ENCODE results near the gene THBD. TPM values are rescaled to one million over a fixed set of nuclear protein-coding genes. Genes with fewer than 3 reads are reported as not detected.

The THBD gene
- total and polyA plus RNA-seq, 4 experiments from 2014 or later, result 0.05 to 0.50 (median 0.29) TPM; not detected in 1

DNA sequence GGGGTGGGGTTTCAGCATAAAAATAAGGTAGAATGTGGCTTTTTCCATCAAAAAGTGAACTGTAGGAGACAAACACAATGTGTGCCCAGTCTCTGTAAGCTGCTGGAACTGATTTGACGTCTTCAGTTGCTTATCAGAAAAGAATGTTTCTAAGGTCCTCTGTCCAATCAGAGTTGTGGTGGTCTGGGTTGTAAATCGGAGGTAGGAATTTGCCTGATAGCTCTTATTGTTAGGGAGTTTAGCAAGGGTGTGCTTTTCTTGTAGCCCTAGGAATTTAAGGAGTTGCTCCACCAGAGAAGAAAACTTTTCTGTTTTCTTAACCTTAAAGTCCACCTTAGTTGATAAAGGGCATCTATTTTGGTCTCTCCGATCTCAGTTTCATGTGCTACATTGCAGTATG is 24.8 kb downstream of the THBD start:
- intact Hi-C loops (cut with micrococcal nuclease), result no loop called here
- POLR2A ChIA-PET (ENCODE audit: partially characterized antibody), result no interaction called here
- no peak for DNase-seq
- H3K36me3 ChIP-seq (ENCODE audit: insufficient read depth, low read length), result no peaks in the 10 kb centered on the region
- CTCF ChIA-PET (ENCODE audit: partially characterized antibody), result no interaction called here
- H3K27me3 Mint-ChIP-seq, result no peaks in the 10 kb centered on the region
- no peaks in the 10 kb centered on the region for H3K9me3 ChIP-seq (ENCODE audit: control insufficient read depth in 1 of 2, low read length in 2 of 2)
- H3K4me3 Mint-ChIP-seq, result no peak overlapping the region
- H3K4me1 Mint-ChIP-seq, result no peaks in the 10 kb centered on the region
- no peaks in the 10 kb centered on the region for H3K27me3 ChIP-seq (ENCODE audit: insufficient read depth, low read length)
- no peak overlapping the region for H3K27ac ChIP-seq (ENCODE audit: low read depth, low read length)
- no peaks in the 10 kb centered on the region for H3K36me3 Mint-ChIP-seq
- no peak overlapping the region for H3K4me3 ChIP-seq (ENCODE audit: low read length in 2 of 2)
- no peak overlapping the region for H3K27ac Mint-ChIP-seq
- peaks cover 0 to 2% (median 0%) of the 10 kb centered on the region in 8 donors for H3K9me3 Mint-ChIP-seq
- no peaks in the 10 kb centered on the region for H3K4me1 ChIP-seq (ENCODE audit: insufficient read depth, low read length)

DNA sequence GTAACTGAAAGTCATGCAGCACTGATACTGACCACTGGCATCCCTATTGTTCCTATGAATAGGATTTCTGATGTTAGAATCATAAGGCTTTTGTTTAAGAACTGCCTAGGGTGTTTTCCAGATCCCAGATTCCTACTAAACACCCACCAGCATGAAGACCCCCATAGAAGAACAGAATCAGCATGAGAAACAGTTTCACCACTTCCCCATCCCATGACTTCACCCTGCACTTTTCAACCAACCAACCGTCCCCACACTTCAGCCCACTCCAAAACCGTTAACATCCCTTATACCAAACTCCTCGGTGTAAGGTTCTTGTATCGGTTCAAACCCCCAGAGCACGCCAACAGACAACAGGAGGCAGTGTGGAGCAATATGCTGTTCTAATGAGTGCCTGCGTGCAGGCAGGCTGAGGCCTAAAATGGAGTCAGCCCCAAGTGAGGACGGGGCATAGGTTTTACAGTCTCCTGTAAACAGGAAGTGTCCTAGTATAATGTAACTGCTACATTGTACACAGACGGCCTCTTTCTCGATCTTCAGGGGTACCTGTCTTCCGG is 25.8 kb downstream of the THBD start:
- Histone ChIP-seq H3K36me3 (ENCODE audit: insufficient read depth, low read length) (no peaks in the 10 kb centered on the region), H3K27ac (ENCODE audit: low read depth, low read length) (no peak overlapping the region), H3K27me3 (ENCODE audit: insufficient read depth, low read length) (no peaks in the 10 kb centered on the region), H3K4me3 (ENCODE audit: low read length in 2 of 2) (no peak overlapping the region), H3K4me1 (ENCODE audit: insufficient read depth, low read length) (no peaks in the 10 kb centered on the region), H3K9me3 (ENCODE audit: control insufficient read depth in 1 of 2, low read length in 2 of 2) (no peaks in the 10 kb centered on the region)
- Mint-ChIP-seq H3K4me1 (no peaks in the 10 kb centered on the region), H3K27me3 (no peaks in the 10 kb centered on the region), H3K36me3 (no peaks in the 10 kb centered on the region), H3K9me3 (peaks cover 0 to 2% (median 0%) of the 10 kb centered on the region in 8 donors), H3K4me3 (no peak overlapping the region), H3K27ac (no peak overlapping the region)
- intact Hi-C loops (cut with micrococcal nuclease), result no loop called here
- CTCF ChIA-PET (ENCODE audit: partially characterized antibody), result no interaction called here
- no peak for DNase-seq
- POLR2A ChIA-PET (ENCODE audit: partially characterized antibody), result no interaction called here

DNA sequence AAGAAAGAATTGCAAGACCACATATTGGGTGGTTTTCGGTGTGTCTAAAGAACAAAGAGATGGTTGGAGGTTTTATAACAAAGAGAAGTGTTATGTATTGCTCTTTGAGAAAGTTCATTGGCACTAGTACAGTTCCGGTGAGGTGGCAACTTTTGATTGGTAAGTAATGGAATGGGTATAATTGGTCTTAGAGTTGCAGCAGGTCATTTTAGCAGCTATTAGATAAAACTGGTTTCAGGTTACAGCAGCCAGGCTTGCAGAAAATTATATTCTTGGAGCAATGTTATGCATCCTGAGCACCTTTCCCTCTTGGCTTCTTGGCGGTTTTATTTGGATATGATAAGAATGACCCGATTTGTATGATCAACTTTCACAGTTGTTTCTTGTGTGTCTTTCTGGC is 26.6 kb downstream of the THBD start:
- Mint-ChIP-seq H3K9me3 (peaks cover 0 to 2% (median 0%) of the 10 kb centered on the region in 8 donors), H3K4me3 (no peak overlapping the region), H3K27ac (no peak overlapping the region), H3K27me3 (no peaks in the 10 kb centered on the region), H3K4me1 (no peaks in the 10 kb centered on the region), H3K36me3 (no peaks in the 10 kb centered on the region)
- H3K27ac ChIP-seq (ENCODE audit: low read depth, low read length), result no peak overlapping the region
- intact Hi-C loops (cut with micrococcal nuclease), result no loop called here
- POLR2A ChIA-PET (ENCODE audit: partially characterized antibody), result no interaction called here
- H3K4me1 ChIP-seq (ENCODE audit: insufficient read depth, low read length), result no peaks in the 10 kb centered on the region
- no peaks in the 10 kb centered on the region for H3K36me3 ChIP-seq (ENCODE audit: insufficient read depth, low read length)
- DNase-seq, result no peak
- no peak overlapping the region for H3K4me3 ChIP-seq (ENCODE audit: low read length in 2 of 2)
- no peaks in the 10 kb centered on the region for H3K27me3 ChIP-seq (ENCODE audit: insufficient read depth, low read length)
- CTCF ChIA-PET (ENCODE audit: partially characterized antibody), result no interaction called here
- no peaks in the 10 kb centered on the region for H3K9me3 ChIP-seq (ENCODE audit: control insufficient read depth in 1 of 2, low read length in 2 of 2)

DNA sequence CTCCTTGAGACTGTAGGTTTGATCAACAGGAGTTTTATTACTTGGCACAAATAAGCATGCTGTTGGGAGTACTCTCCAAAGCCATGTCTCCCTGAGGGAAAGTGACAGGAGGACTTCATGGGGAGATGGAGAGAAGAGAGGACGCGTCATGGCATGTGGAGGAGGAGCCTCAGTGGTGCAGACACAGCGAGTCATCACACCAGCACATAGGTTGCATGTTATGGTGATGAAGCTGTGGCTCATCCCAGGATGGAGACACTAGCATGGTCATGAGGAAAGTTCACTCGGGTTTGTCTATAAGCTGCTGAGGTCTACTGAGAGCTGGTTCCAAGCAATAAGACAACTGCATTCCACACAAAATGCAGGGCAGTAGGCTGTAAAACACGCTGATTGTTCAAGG is 27.5 kb downstream of the THBD start:
- H3K9me3 ChIP-seq (ENCODE audit: control insufficient read depth in 1 of 2, low read length in 2 of 2), result no peaks in the 10 kb centered on the region
- H3K36me3 ChIP-seq (ENCODE audit: insufficient read depth, low read length), result no peaks in the 10 kb centered on the region
- Mint-ChIP-seq H3K36me3 (no peaks in the 10 kb centered on the region), H3K27ac (no peak overlapping the region), H3K4me3 (no peak overlapping the region), H3K9me3 (peaks cover 0 to 1% (median 0%) of the 10 kb centered on the region in 8 donors), H3K4me1 (no peaks in the 10 kb centered on the region), H3K27me3 (no peaks in the 10 kb centered on the region)
- CTCF ChIA-PET (ENCODE audit: partially characterized antibody), result no interaction called here
- POLR2A ChIA-PET (ENCODE audit: partially characterized antibody), result no interaction called here
- H3K4me3 ChIP-seq (ENCODE audit: low read length in 2 of 2), result no peak overlapping the region
- H3K4me1 ChIP-seq (ENCODE audit: insufficient read depth, low read length), result no peaks in the 10 kb centered on the region
- no peak for DNase-seq
- intact Hi-C loops (cut with micrococcal nuclease), result no loop called here
- H3K27me3 ChIP-seq (ENCODE audit: insufficient read depth, low read length), result no peaks in the 10 kb centered on the region
- no peak overlapping the region for H3K27ac ChIP-seq (ENCODE audit: low read depth, low read length)

DNA sequence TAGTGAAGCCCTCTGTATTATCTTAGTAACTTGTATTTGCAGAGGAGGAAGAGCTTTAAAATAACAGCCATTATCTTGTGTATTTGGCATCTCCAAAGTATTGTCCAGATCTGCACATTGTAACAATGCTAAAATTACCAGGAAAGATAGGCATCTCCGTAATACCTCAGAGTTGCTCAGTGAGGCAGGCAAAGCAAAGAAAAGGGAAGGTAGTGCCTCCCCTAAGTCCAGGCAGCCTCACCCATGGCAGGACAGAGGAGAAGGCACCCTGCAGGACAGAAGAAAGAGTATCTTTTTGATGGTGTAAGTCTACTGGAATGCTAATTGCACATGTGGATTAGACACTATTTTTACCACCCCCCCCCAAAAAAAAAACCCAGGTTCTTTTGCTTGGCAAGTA is 27.9 kb downstream of the THBD start:
- intact Hi-C loops (cut with micrococcal nuclease), result no loop called here
- ChIA-PET CTCF (ENCODE audit: partially characterized antibody) (no interaction called here), POLR2A (ENCODE audit: partially characterized antibody) (no interaction called here)
- H3K27me3 ChIP-seq (ENCODE audit: insufficient read depth, low read length), result no peaks in the 10 kb centered on the region
- H3K4me1 ChIP-seq (ENCODE audit: insufficient read depth, low read length), result no peaks in the 10 kb centered on the region
- H3K9me3 ChIP-seq (ENCODE audit: control insufficient read depth in 1 of 2, low read length in 2 of 2), result no peaks in the 10 kb centered on the region
- Mint-ChIP-seq H3K4me1 (no peaks in the 10 kb centered on the region), H3K27me3 (no peaks in the 10 kb centered on the region), H3K36me3 (no peaks in the 10 kb centered on the region), H3K4me3 (no peak overlapping the region), H3K9me3 (no peaks in the 10 kb centered on the region), H3K27ac (no peak overlapping the region)
- DNase-seq, result no peak
- H3K4me3 ChIP-seq (ENCODE audit: low read length in 2 of 2), result no peak overlapping the region
- H3K27ac ChIP-seq (ENCODE audit: low read depth, low read length), result no peak overlapping the region
- no peaks in the 10 kb centered on the region for H3K36me3 ChIP-seq (ENCODE audit: insufficient read depth, low read length)

DNA sequence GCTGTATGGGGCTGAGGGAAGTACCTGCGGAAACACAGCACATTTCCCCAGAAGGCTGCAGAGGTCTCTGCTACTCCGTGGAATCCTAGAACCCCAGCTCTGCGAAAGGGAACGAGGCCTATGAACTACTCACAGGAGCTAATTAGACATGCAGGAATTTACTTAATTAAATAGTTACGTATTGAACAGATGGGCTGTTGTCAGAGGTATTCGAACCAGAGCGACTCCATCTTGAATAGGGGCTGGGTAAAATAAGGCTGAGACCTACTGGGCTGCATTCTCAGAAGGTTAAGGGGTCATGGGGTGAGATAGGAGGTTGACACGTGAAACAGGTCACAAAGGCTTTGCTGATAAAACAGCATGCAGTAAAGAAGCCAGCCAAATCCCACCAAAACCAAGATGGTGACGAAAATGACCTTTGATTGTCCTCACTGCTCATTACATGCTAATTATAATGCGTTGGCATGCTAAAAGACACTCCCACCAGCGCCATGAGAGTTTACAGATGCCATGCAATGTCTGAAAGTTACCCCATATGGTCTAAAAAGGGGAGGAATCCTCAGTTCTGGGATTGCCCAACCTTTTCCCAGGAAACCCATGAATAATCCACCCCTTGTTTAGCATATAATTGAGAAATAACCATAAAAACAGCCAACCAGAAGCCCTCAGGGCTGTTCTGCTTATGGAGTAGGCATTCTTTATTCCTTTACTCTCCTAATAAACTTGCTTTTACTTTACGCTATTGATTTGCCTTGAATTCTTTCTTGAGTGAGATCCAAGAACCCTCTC is 29.0 kb downstream of the THBD start:
- Histone ChIP-seq H3K4me3 (ENCODE audit: low read length in 2 of 2) (no peak overlapping the region), H3K36me3 (ENCODE audit: insufficient read depth, low read length) (no peaks in the 10 kb centered on the region), H3K27me3 (ENCODE audit: insufficient read depth, low read length) (no peaks in the 10 kb centered on the region), H3K9me3 (ENCODE audit: control insufficient read depth in 1 of 2, low read length in 2 of 2) (no peaks in the 10 kb centered on the region), H3K4me1 (ENCODE audit: insufficient read depth, low read length) (no peaks in the 10 kb centered on the region), H3K27ac (ENCODE audit: low read depth, low read length) (no peak overlapping the region)
- ChIA-PET POLR2A (ENCODE audit: partially characterized antibody) (no interaction called here), CTCF (ENCODE audit: partially characterized antibody) (no interaction called here)
- no peaks in the 10 kb centered on the region for H3K4me1 Mint-ChIP-seq
- DNase-seq, result no peak
- no peaks in the 10 kb centered on the region for H3K27me3 Mint-ChIP-seq
- intact Hi-C loops (cut with micrococcal nuclease), result no loop called here
- no peaks in the 10 kb centered on the region for H3K9me3 Mint-ChIP-seq
- no peak overlapping the region for H3K4me3 Mint-ChIP-seq
- no peak overlapping the region for H3K27ac Mint-ChIP-seq
- no peaks in the 10 kb centered on the region for H3K36me3 Mint-ChIP-seq

DNA sequence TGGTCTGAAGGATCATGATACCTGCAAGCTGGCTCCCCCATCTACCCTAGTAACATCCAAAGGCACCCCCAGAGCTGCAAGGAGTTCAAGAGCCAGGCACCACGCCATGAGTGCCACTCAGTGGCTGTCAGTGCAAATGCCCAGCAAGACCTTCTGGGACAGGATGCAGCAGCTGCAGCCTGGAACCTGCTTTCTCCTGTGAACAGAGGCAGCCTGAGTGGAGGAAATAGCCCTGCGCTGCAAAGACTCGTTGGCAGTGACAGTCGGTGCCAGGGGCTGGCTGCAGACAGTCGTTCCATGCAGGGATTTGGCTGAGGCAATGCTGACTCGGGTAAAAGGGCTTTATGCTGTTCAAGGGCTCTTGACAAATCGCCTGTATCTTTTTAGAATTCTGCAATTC is 30.1 kb downstream of the THBD start:
- H3K4me1 ChIP-seq (ENCODE audit: insufficient read depth, low read length), result no peaks in the 10 kb centered on the region
- no peaks in the 10 kb centered on the region for H3K9me3 Mint-ChIP-seq
- POLR2A ChIA-PET (ENCODE audit: partially characterized antibody), result no interaction called here

More for the DNA sequence above, 30.1 kb downstream of the THBD start:
- no peak for DNase-seq
- Mint-ChIP-seq H3K4me1 (no peaks in the 10 kb centered on the region), H3K36me3 (no peaks in the 10 kb centered on the region), H3K4me3 (no peak overlapping the region), H3K27ac (no peak overlapping the region), H3K27me3 (no peaks in the 10 kb centered on the region)
- Histone ChIP-seq H3K36me3 (ENCODE audit: insufficient read depth, low read length) (no peaks in the 10 kb centered on the region), H3K4me3 (ENCODE audit: low read length in 2 of 2) (no peak overlapping the region), H3K9me3 (ENCODE audit: control insufficient read depth in 1 of 2, low read length in 2 of 2) (no peaks in the 10 kb centered on the region), H3K27ac (ENCODE audit: low read depth, low read length) (no peak overlapping the region), H3K27me3 (ENCODE audit: insufficient read depth, low read length) (no peaks in the 10 kb centered on the region)
- intact Hi-C loops (cut with micrococcal nuclease), result no loop called here
- CTCF ChIA-PET (ENCODE audit: partially characterized antibody), result no interaction called here
